Activated T-cell treated with anti-CD3 and anti-CD28 coated beads, Interleukin-2, amount 50 U/mL, for 4 hours (primary cell): ENCODE results near the gene KCNS3. TPM values are rescaled to one million over a fixed set of nuclear protein-coding genes. Genes with fewer than 3 reads are reported as not detected.
A peak's percentile ranks its signal among the peaks of the same experiment; 100 is the strongest.

Experiments
- ATAC-seq, 2 donors: fragments of 200-7000 bp; cut with Tn5 transposase; one replicate each; pipeline ENCODE4 v1.10.0; 2021
- DNase-seq: peaks from one replicate; pipeline ENCODE4 v3.0.0-alpha.2; 2020
- H3K27me3 Mint-ChIP-seq: one replicate; pipeline ENCODE4 v1.8.0; 2021; ENCODE audit warnings: low read depth, mixed read lengths
- H3K36me3 Mint-ChIP-seq: one replicate; pipeline ENCODE4 v1.8.0; 2022; ENCODE audit warnings: mixed read lengths; ENCODE audit not compliant: insufficient read depth
- H3K4me1 Mint-ChIP-seq: one replicate; pipeline ENCODE4 v1.8.0; 2021; ENCODE audit warnings: low read depth, mixed read lengths
- H3K4me3 Mint-ChIP-seq: one replicate; pipeline ENCODE4 v1.8.0; 2021; ENCODE audit warnings: mild to moderate bottlenecking, moderate library complexity, mixed read lengths
- H3K9me3 Mint-ChIP-seq: one replicate; pipeline ENCODE4 v1.8.0; 2021; ENCODE audit warnings: mixed read lengths
- total RNA-seq, 3 donors: library from RNA; stranded (reverse); gene quantifications; one replicate each; pipeline ENCODE4 v1.2.1, GENCODE V29; 2021

Gene KCNS3, protein sequence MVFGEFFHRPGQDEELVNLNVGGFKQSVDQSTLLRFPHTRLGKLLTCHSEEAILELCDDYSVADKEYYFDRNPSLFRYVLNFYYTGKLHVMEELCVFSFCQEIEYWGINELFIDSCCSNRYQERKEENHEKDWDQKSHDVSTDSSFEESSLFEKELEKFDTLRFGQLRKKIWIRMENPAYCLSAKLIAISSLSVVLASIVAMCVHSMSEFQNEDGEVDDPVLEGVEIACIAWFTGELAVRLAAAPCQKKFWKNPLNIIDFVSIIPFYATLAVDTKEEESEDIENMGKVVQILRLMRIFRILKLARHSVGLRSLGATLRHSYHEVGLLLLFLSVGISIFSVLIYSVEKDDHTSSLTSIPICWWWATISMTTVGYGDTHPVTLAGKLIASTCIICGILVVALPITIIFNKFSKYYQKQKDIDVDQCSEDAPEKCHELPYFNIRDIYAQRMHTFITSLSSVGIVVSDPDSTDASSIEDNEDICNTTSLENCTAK
- total RNA-seq = not detected

DNA sequence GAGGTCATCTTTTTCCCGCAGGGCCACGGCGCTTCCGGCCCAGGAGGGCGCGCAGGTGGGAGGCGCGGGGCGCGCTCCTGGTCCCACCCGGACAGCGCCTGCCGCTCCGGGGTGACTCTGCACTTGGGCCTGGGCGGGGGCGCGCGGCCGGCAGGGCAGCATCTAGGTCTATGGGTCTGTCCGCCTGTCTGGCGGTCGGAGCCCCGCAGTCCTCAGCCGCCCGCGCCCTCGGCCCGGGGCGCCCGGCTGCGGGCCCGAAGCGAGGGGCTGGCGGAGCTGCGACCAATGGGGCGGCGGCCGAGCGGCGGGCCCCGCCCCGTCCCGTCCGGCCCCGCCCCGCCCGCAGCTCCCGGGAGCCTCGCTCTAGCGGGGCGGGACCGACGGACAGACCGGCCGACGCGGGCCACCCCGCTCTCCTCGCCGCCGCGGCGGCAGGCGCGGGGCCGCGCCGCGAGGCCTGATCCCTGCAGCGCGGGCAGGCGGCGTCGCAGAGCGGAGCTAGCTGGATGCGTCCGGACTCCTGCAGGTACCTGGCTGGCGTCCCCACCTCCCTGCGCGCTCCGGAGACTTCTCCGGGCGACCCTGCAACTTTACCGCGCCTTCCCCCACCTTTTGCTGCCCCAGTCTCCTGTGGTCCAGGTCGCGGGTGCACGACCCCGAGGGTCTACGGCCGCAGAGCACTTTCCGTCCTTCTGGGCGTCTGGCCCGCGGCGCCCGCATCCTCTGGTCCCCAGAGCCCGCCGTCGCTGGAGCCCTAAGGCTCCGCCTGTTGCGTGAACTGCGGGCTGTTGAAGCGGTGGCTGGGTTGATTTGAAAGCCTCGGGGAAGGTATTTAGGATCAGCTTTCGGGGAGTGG lies at the start of gene KCNS3:
Gene KCNS3 (plus strand): TSS at position 387 of the 856 bp plus-strand sequence. CDS start 52,342 bp downstream, outside the sequence.
- no peaks in the 10 kb centered on the region for H3K36me3 Mint-ChIP-seq
- peaks cover 72% of the 10 kb centered on the region for H3K27me3 Mint-ChIP-seq
- peaks cover 2% of the 10 kb centered on the region for H3K9me3 Mint-ChIP-seq
- peaks cover 15% of the 10 kb centered on the region for H3K4me1 Mint-ChIP-seq
- peak within 1 kb of the TSS; percentile 63 for H3K4me3 Mint-ChIP-seq
- ATAC-seq = peak; percentile 67 to 79
- no peak for DNase-seq

DNA sequence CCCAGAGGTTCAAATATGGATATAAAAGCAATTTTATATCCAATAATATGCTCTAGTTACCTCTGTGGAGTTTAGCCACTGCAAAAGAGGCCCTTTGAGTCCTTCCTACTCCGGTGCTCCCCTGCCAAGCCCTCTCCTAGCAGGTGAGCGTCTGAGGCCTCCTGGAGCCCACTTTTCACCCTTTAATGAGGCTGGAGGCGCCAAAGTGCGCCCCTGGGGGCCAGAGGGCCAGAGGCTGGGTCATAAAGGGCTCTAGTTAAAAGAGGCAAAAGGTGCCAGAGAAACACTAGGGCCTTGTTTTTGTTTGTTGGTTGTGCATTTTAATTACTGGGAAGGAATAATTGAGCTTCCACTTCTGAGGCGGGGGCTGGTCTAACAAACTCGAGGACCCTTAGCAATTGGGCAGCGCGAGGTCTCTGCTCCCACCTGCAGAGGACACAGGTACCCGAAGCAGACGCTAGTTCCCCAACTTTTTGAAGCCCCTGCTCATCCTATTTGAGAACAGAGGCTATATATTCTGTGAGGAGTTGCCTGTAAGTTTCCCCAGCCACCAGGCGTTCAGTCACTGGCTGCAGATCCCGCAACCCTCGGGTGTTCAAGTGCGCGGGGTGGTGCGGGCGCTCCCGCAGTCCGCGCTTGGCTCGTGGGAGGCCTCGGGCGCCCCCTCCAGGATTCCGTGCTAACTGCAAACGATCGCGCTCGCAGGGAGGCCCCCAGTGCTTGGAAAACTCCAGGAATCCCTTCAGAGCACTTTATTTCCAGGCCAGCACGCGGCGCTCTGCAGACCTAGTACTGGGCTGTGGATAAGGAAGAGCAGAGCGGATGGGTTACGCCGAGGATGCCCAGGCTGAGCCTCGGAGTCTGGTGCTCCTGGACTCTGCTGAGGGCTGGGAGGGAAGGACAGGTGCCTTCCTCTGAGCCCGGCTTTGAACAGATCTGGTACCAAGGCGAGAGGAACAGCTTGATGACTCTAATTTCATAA lies 48.1 kb upstream of the KCNS3 start:
- ATAC-seq (peak; percentile 55 to 58), DNase-seq (peak; percentile 8)
- H3K9me3 Mint-ChIP-seq = no peaks in the 10 kb centered on the region
- no peaks in the 10 kb centered on the region for H3K36me3 Mint-ChIP-seq
- H3K4me1 Mint-ChIP-seq = no peaks in the 10 kb centered on the region
- no peak overlapping the region for H3K4me3 Mint-ChIP-seq
- peaks cover 40% of the 10 kb centered on the region for H3K27me3 Mint-ChIP-seq

DNA sequence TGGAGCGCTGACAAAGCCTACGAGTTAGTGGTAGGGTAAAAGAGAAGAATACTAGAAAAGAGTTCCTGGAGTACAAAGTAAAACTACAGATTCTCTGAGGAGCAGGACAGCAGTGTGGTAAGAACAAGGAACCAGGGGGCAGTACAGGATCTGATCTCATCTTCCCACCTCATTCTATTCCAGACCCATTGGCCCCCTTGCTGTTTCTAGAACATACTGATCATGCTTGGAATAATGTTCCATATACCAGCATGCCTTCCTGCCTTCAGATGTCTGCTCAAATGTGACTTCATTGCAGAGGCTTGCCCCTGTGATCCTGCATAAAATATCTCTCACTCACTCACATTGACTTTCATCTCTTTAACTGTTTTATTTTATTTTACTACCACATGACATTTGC lies 43.0 kb upstream of the KCNS3 start:
- no peaks in the 10 kb centered on the region for H3K4me1 Mint-ChIP-seq
- H3K27me3 Mint-ChIP-seq = peaks cover 22% of the 10 kb centered on the region
- ATAC-seq (no peak), DNase-seq (no peak)
- no peaks in the 10 kb centered on the region for H3K36me3 Mint-ChIP-seq
- H3K4me3 Mint-ChIP-seq = no peak overlapping the region
- no peaks in the 10 kb centered on the region for H3K9me3 Mint-ChIP-seq

DNA sequence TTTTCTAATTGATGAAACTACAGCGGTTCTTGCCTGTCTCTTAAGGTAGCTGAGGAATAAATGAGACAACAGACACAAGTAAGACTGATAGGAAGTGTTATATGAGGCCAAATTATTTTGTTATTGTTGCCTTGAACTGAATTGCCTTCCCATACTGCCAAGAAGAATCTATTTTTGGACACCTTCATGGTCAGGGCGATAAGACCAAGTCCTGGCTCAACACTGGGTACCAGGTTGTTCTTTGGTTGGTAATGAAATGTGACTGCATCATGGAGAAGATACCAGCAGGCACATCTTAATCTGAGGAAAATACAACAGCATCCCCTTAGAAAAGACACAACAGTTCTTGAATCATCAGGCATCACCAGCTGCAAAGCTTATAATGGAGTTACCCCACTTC lies 38.5 kb upstream of the KCNS3 start:
- Mint-ChIP-seq H3K36me3 (no peaks in the 10 kb centered on the region), H3K4me3 (no peak overlapping the region), H3K9me3 (no peaks in the 10 kb centered on the region), H3K4me1 (no peaks in the 10 kb centered on the region), H3K27me3 (peaks cover 2% of the 10 kb centered on the region)
- DNase-seq (no peak), ATAC-seq (no peak)

DNA sequence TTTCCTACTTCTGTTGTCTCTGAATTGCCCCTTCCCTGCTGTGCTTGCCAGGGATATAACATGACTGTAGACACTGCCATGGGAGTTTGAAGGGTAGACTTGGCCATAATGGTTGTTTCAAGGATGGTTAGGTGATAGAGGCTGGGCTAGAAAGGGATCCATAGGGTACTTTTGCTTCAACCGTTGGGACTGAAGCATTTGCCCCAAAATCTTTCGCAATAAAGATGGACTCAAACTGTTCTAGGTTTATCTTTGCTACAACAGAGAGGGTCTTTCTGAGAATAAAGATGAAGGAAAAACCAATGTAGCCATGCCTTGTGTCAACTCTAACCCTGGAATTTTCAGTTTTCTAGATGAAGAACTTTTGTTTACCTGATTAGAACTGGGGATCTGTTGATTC lies 35.0 kb upstream of the KCNS3 start:
- ATAC-seq (no peak), DNase-seq (no peak)
- no peaks in the 10 kb centered on the region for H3K36me3 Mint-ChIP-seq
- no peaks in the 10 kb centered on the region for H3K4me1 Mint-ChIP-seq
- H3K4me3 Mint-ChIP-seq = no peak overlapping the region
- no peaks in the 10 kb centered on the region for H3K9me3 Mint-ChIP-seq
- no peaks in the 10 kb centered on the region for H3K27me3 Mint-ChIP-seq

DNA sequence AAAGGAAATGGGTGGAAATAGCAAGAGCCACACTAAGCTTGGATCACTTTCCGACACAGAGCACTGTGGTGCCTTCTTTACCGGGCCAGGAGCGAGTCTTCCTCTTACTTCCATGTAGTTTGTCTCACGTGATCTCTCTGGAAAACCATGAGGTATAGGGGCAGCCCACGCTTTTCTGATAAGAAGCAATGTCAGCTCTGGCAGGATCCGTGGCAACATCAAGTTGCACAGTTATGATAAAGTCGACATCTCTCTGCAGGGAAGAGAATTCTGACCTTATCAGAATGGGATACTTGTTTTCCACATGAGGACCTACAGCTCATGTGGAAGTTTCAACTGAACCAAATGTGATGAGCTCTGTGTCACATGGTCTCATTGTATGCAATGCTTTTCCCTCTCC lies 32.7 kb upstream of the KCNS3 start:
- Mint-ChIP-seq H3K4me3 (no peak overlapping the region), H3K9me3 (no peaks in the 10 kb centered on the region), H3K36me3 (no peaks in the 10 kb centered on the region), H3K4me1 (no peaks in the 10 kb centered on the region), H3K27me3 (no peaks in the 10 kb centered on the region)
- DNase-seq (no peak), ATAC-seq (no peak)

DNA sequence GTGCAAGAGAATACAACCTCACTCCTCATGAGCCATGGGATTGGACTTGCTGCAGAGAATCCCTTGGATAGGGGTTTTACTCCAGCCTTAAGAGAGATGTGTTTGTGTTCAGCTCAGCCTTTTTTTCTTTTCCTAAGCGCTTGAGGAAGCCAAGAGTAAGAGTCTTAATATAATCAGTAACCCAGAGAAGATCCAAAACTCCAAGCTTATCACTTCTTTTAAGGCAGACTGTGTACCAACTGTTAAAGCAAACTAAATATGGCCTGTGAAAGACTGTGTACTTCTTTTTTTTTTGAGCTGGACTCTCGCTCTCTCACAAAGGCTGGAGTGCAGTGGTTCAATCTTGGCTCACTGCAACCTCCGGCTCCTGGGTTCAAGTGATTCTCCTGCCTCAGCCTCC lies 31.8 kb upstream of the KCNS3 start:
- no peak overlapping the region for H3K4me3 Mint-ChIP-seq
- H3K4me1 Mint-ChIP-seq = no peaks in the 10 kb centered on the region
- ATAC-seq (no peak), DNase-seq (no peak)
- H3K9me3 Mint-ChIP-seq = no peaks in the 10 kb centered on the region
- no peaks in the 10 kb centered on the region for H3K36me3 Mint-ChIP-seq
- H3K27me3 Mint-ChIP-seq = peaks cover 2% of the 10 kb centered on the region

DNA sequence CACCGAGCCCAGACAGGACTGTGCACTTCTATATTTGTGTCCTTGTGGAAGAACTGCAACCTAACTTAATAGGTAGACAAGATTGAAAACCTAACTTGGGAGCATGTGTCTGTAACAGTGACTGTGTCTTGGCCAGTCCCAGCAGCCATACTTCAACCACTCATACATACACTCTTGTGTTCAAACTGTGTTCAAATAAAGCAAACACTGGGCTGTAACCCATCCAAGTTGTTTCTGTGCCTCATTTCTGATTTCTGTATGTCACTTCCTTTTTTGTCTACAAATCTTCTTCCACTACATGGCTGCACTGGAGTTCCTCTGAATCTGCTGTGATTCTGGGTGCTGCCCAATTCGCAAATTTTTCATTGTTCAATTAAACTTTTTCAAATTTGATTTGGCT lies 31.2 kb upstream of the KCNS3 start:
- Mint-ChIP-seq H3K27me3 (peaks cover 2% of the 10 kb centered on the region), H3K4me3 (no peak overlapping the region)
- no peak for ATAC-seq

DNA sequence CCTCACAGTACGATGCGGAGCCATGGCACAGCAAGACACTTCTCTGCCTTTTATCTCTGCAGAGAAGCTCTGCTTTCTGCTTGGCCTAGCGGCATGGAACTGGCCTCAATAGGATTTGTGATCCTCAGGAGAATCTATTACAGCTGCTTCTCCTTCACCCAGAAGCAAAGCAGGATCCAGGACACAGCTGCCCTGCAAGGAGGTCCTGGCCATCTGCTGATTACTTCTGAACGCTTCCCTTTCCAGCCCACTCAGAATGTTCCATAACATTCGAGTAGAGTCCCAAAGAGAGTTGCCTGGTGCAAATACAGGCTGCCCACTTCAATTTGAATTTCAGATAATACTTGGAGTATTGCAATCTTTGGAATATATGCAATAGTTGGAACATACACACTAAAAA lies 29.2 kb upstream of the KCNS3 start:
- ATAC-seq = no peak
- H3K27me3 Mint-ChIP-seq = peaks cover 2% of the 10 kb centered on the region

More for the DNA sequence above, 31.2 kb upstream of the KCNS3 start:
- no peaks in the 10 kb centered on the region for H3K9me3 Mint-ChIP-seq
- no peaks in the 10 kb centered on the region for H3K4me1 Mint-ChIP-seq
- no peak for DNase-seq
- H3K36me3 Mint-ChIP-seq = no peaks in the 10 kb centered on the region

DNA sequence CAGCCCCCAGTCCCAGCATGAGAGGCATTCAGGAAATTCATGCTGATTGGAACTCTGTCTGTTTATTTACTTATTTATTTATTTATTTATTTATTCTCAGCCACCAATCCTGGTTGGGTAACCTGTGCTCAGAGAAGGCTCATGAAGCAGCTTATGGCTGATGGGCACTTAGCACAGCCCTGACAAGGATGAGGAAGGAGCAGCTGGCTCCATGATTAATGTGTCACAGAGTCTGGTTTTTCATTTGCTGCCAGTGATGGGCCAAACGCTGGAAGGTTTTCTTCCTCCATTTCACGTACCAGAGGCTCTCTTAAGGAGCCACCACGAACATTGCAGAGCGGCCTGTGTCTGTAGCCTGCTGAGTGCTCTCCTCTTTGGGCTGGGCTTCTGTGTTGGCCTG lies 28.3 kb upstream of the KCNS3 start:
- Mint-ChIP-seq H3K4me3 (no peak overlapping the region), H3K4me1 (no peaks in the 10 kb centered on the region), H3K36me3 (no peaks in the 10 kb centered on the region), H3K27me3 (peaks cover 2% of the 10 kb centered on the region), H3K9me3 (no peaks in the 10 kb centered on the region)
- no peak for DNase-seq
- ATAC-seq = no peak

More for the DNA sequence above, 29.2 kb upstream of the KCNS3 start:
- Mint-ChIP-seq H3K36me3 (no peaks in the 10 kb centered on the region), H3K9me3 (no peaks in the 10 kb centered on the region), H3K4me1 (no peaks in the 10 kb centered on the region), H3K4me3 (no peak overlapping the region)
- no peak for DNase-seq

DNA sequence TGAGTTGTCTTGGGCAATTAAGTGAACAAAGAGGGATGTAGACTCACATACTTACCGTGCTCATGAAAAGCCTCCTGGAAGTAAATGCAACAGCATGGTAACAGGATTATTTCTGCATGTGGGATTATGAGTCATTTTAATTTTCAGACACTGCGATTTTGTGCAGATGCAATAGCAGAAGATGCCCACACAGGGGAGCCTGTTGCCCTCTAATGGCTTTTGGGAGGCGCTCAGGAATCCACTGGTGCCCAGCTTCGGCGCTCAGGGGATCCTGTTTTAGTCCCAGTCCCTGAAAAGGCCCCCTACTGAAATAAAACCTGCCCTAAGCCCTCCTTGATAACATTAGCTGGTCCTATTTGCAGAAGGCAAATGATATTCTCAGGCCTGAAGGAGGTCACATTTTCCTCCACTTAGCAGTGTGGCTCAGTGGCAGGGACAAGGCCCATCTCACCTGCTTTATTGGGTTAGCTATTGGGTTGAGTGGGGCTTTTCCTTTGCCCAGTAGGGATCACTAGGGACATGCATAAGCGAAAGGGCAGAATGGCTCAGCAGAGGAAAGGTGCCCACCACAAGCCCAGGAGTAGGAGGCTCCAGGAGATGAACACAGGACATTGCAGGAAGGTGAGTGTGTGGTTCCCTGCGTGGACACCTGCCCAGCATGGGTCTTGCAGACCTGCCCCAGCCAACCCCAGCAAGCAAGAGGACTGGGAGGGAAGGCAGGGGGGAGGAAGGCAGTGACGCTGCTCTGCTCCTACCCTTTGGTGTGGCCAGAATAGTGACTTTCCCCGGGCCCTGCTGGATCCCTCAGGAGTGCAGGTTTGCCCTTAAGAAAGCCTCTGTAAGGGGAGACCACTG lies 26.5 kb upstream of the KCNS3 start:
- peak in 1 of 2 donors; percentile 25 for ATAC-seq
- no peak for DNase-seq

DNA sequence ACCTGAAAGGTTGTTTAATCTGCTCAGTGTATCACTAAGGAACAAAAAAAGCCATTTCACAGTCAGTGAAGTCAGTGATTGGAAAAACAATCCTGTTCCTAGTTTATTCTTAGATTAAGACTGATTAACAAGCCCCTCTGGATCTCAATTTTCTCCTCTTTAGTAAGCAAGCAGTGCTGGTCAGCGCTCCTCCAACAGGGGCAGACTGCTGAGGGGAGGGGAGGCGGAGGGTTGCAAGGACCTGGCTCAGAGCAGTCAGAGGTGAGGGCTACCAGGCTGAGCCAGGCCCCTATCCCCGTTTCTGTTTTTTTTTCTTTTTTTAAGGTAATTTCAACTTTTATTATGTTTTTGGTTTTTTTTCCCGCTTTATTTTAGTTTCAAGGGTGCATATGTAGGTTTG lies 24.7 kb upstream of the KCNS3 start:
- no peak for DNase-seq
- H3K9me3 Mint-ChIP-seq = no peaks in the 10 kb centered on the region
- H3K36me3 Mint-ChIP-seq = no peaks in the 10 kb centered on the region
- ATAC-seq = no peak
- no peaks in the 10 kb centered on the region for H3K4me1 Mint-ChIP-seq
- no peak overlapping the region for H3K4me3 Mint-ChIP-seq
- peaks cover 15% of the 10 kb centered on the region for H3K27me3 Mint-ChIP-seq

More for the DNA sequence above, 26.5 kb upstream of the KCNS3 start:
- no peaks in the 10 kb centered on the region for H3K9me3 Mint-ChIP-seq
- H3K27me3 Mint-ChIP-seq = peaks cover 3% of the 10 kb centered on the region
- no peaks in the 10 kb centered on the region for H3K4me1 Mint-ChIP-seq
- H3K4me3 Mint-ChIP-seq = no peak overlapping the region
- H3K36me3 Mint-ChIP-seq = no peaks in the 10 kb centered on the region

DNA sequence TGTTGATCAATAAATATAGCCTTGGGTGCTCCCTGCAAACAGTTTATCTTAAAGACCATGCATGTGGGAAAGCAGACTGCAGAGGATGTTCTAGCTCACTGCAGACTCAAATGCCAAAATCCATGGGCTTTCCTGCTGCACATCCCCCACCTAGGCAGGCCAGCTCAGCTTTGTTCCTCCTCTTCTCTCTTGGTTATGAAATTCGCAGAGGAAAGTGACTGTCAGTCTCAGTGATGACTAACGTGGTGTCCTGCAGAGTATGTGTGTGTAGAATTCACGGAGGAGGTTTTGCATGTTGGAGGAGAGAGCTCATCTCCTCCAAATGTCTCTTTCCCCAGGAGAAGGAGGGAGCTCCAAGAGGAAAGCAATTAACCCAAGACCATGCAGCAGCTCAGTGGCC lies 21.4 kb upstream of the KCNS3 start:
- no peaks in the 10 kb centered on the region for H3K36me3 Mint-ChIP-seq
- H3K27me3 Mint-ChIP-seq = peaks cover 30% of the 10 kb centered on the region
- no peak for ATAC-seq
- no peak overlapping the region for H3K4me3 Mint-ChIP-seq
- no peak for DNase-seq
- H3K9me3 Mint-ChIP-seq = no peaks in the 10 kb centered on the region
- H3K4me1 Mint-ChIP-seq = no peaks in the 10 kb centered on the region
